GM23248 (cell line): ENCODE measurements around the gene LYRM4. TPM values are rescaled to one million over a fixed set of nuclear protein-coding genes. Genes with fewer than 3 reads are reported as not detected.

Experiments used
- DNase-seq: peaks from one replicate; pipeline ENCODE4 v3.0.0-alpha.2; 2015
- H2AFZ ChIP-seq: fragments of 200-600 bp; sonication (generic); 2 replicates; pipeline ENCODE4 v1.6.1; 2016; ENCODE audit warnings: antibody characterized with exemption
- H3F3A ChIP-seq: fragments of 200-600 bp; sonication (generic); 2 replicates; pipeline ENCODE4 v1.6.1; 2016; ENCODE audit warnings: mild to moderate bottlenecking, antibody characterized with exemption, mixed run types; ENCODE audit not compliant: insufficient read depth
- H3K27ac ChIP-seq: fragments of 200-600 bp; sonication (generic); 2 replicates; pipeline ENCODE4 v1.5.1; 2016; ENCODE audit warnings: mild to moderate bottlenecking
- H3K27me3 ChIP-seq: fragments of 200-600 bp; sonication (generic); replicated peaks from 2 replicates; pipeline ENCODE4 v1.6.1; 2016; ENCODE audit warnings: mild to moderate bottlenecking; ENCODE audit not compliant: insufficient read depth
- H3K36me3 ChIP-seq: fragments of 200-600 bp; sonication (generic); 2 replicates; pipeline ENCODE4 v1.6.1; 2016; ENCODE audit warnings: low read depth, mild to moderate bottlenecking
- H3K4me1 ChIP-seq: fragments of 200-600 bp; sonication (generic); 2 replicates; pipeline ENCODE4 v1.6.1; 2016; ENCODE audit warnings: mild to moderate bottlenecking; ENCODE audit not compliant: insufficient read depth
- H3K4me2 ChIP-seq: fragments of 200-600 bp; sonication (generic); one replicate; pipeline ENCODE4 v1.6.1; 2016; ENCODE audit warnings: mild to moderate bottlenecking; ENCODE audit not compliant: unreplicated experiment
- H3K4me3 ChIP-seq: fragments of 200-600 bp; sonication (generic); 2 replicates; pipeline ENCODE4 v1.5.1; 2016; ENCODE audit warnings: mild to moderate bottlenecking
- H3K79me2 ChIP-seq: fragments of 200-600 bp; sonication (generic); 2 replicates; pipeline ENCODE4 v1.6.1; 2016; ENCODE audit warnings: mild to moderate bottlenecking; ENCODE audit not compliant: insufficient read depth
- H3K9ac ChIP-seq: fragments of 200-600 bp; sonication (generic); 2 replicates; pipeline ENCODE4 v1.6.1; 2016; ENCODE audit warnings: mild to moderate bottlenecking
- H3K9me2 ChIP-seq: fragments of 200-600 bp; sonication (generic); 2 replicates; pipeline ENCODE4 v1.6.1; 2016; ENCODE audit warnings: mixed run types, mild to moderate bottlenecking, moderate library complexity; ENCODE audit not compliant: insufficient read depth
- H3K9me3 ChIP-seq: fragments of 200-600 bp; sonication (generic); one replicate; pipeline ENCODE4 v1.6.1; 2017; ENCODE audit warnings: low read depth
- H4K20me1 ChIP-seq: fragments of 200-600 bp; sonication (generic); 2 replicates; pipeline ENCODE4 v1.6.0; 2016; ENCODE audit not compliant: insufficient read depth
- EZH2 ChIP-seq: fragments of 200-600 bp; sonication (generic); IDR thresholded peaks from 2 replicates; pipeline ENCODE4 v1.6.1; 2018; ENCODE audit warnings: antibody characterized with exemption, mild to moderate bottlenecking; ENCODE audit not compliant: insufficient read depth, poor library complexity, severe bottlenecking
- EZH2phosphoT487 ChIP-seq: fragments of 200-600 bp; sonication (generic); IDR thresholded peaks from 2 replicates; pipeline ENCODE4 v1.6.1; 2018; ENCODE audit warnings: antibody characterized with exemption, moderate library complexity, mild to moderate bottlenecking, low read depth; ENCODE audit not compliant: insufficient read depth
- WGBS, 2 experiments: methylation state at CpG; one replicate each; pipeline ENCODE4 v1.1.6; 2015 to 2017; ENCODE audit warnings: low lambda C conversion rate in 2 of 2, low coverage in 1 of 2; ENCODE audit errors: missing lambda C conversion rate in 2 of 2; 5-methylcytosine and 5-hydroxymethylcytosine counted together
- in situ Hi-C: fragments of 300-500 bp; cut with MboI; formaldehyde crosslinking; loops from 2 replicates; pipeline ENCODE4 v1.15.0; 2020
- polyA plus RNA-seq: library from polyadenylated mRNA; unstranded; fragments of >200 nt; fragmentation: Nextera tagmentation; extraction: Ambion mirVana; gene quantifications from 2 replicates; pipeline ENCODE4 v1.2.1, GENCODE V29; 2016
- total RNA-seq: library from RNA; depleted of rRNA; stranded (reverse); fragments of >200 nt; shearing (Covaris generic); gene quantifications from 2 replicates; pipeline ENCODE4 v1.2.3, GENCODE V29; 2014

The LYRM4 gene
- total and polyA plus RNA-seq, 2 experiments from 2014 or later: 27.1 to 28.0 TPM

DNA sequence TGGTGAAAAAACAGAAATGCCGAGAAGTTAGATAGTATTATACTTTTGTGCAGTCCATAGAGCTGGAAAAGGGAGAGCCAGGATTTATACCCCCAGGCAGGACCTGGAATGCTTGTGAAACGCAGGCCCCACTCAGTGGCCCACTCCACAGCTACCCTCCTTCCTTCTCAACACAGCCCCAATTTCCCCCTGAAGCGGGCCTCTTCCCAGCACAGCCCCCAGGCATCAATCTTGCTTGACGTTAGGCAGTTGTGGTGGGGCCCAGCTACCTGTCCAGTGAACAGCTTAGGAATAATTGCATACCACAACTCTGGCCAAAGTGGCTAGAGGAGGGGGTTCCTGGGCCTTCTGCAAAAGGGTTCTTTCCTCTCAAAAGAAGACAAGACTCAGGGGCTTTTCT lies 114.4 kb downstream of the LYRM4 start:
- no peak overlapping the region for H3K4me2 ChIP-seq
- no peak for DNase-seq
- in situ Hi-C loops: no loop called here
- no peak overlapping the region for H3K4me3 ChIP-seq
- no peaks in the 10 kb centered on the region for H3K36me3 ChIP-seq
- 96 to 98% methylated on average over 4 of the region's 4 CpGs for WGBS, 2 experiments
- H4K20me1 ChIP-seq: no peaks in the 10 kb centered on the region
- peaks cover 8% of the 10 kb centered on the region for H3K4me1 ChIP-seq
- no peaks in the 10 kb centered on the region for H3K79me2 ChIP-seq
- no peak overlapping the region for H2AFZ ChIP-seq
- H3K9ac ChIP-seq: no peak overlapping the region
- H3F3A ChIP-seq: peaks cover 2% of the 10 kb centered on the region; the same call in 1 of the 2 replicates
- H3K9me2 ChIP-seq: no peaks in the 10 kb centered on the region
- H3K27ac ChIP-seq: no peak overlapping the region
- TF ChIP-seq EZH2: no peak
- TF ChIP-seq EZH2phosphoT487: no peak
- H3K9me3 ChIP-seq: no peaks in the 10 kb centered on the region
- no peaks in the 10 kb centered on the region for H3K27me3 ChIP-seq

DNA sequence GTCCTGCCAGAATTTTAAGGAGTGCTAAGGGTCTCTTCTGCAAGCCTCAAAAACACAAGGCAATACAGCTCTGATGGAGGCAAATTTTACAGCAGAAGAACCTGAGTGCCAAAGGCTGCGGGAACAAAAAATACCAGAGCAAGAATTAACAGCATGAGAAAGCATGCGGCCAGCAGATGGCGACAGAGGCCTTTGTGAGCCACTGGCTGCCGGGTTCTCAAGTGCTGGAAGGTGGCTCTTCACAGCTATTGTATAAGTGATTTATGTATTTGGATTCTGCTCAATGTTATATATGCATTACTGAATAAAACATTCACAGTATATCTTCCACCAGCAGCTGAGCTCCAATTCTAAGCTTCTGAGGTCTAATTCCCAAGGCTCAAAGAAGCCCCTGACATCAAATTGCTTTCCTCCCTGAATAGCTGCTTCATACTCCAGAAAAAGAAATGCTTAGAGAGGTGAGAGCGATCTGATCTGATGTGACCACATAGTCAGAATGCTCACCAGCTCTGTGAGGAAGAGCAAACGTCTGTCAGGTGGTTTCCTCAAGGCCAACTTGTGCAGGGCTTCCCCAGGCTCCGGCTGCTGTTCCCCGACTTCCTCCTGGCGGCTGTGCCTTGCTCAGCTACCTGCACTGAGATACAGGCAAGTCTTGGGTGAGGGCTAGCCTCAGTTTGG lies 117.0 kb downstream of the LYRM4 start:
- Histone ChIP-seq H3K27ac (no peak overlapping the region), H3K79me2 (no peaks in the 10 kb centered on the region), H3F3A (no peaks in the 10 kb centered on the region), H3K4me2 (no peak overlapping the region), H4K20me1 (no peaks in the 10 kb centered on the region), H3K4me3 (no peak overlapping the region), H3K9me3 (no peaks in the 10 kb centered on the region), H2AFZ (no peak overlapping the region), H3K27me3 (no peaks in the 10 kb centered on the region), H3K9me2 (no peaks in the 10 kb centered on the region), H3K4me1 (no peaks in the 10 kb centered on the region), H3K36me3 (no peaks in the 10 kb centered on the region), H3K9ac (no peak overlapping the region)
- TF ChIP-seq EZH2phosphoT487 (no peak), EZH2 (no peak)
- in situ Hi-C loops: no loop called here
- DNase-seq: peak; percentile 89
- 40 to 41% methylated on average over 9 of the region's 9 CpGs for WGBS, 2 experiments

DNA sequence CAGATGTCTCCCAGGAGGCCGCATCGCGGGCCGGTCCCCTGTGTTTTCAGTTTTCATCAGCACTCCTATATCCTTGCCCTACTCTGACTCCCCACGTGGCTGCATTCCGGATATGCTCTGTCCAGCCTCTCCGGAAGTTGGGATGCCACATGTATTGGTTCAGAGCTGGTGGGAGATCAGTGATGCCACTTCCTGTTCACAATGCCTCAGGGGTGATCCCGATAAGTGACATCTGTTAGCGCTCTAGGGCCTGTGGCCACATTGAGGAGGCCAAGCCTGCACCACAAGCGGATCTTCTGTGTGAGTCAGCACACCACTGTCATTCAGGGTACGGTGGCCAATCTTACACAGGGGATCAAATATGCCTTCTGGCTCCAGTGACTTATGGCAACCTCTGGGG lies 117.8 kb downstream of the LYRM4 start:
- H3K27ac ChIP-seq: no peak overlapping the region
- H3K9me3 ChIP-seq: no peaks in the 10 kb centered on the region
- H3F3A ChIP-seq: no peaks in the 10 kb centered on the region
- H3K4me3 ChIP-seq: no peak overlapping the region
- TF ChIP-seq EZH2phosphoT487: no peak
- no peak for TF ChIP-seq EZH2
- H3K27me3 ChIP-seq: no peaks in the 10 kb centered on the region
- in situ Hi-C loops: no loop called here
- H3K4me2 ChIP-seq: no peak overlapping the region
- H3K4me1 ChIP-seq: no peaks in the 10 kb centered on the region
- H4K20me1 ChIP-seq: no peaks in the 10 kb centered on the region
- no peak overlapping the region for H2AFZ ChIP-seq
- 96 to 98% methylated on average over 11 of the region's 11 CpGs for WGBS, 2 experiments
- H3K36me3 ChIP-seq: no peaks in the 10 kb centered on the region
- H3K9me2 ChIP-seq: no peaks in the 10 kb centered on the region
- no peaks in the 10 kb centered on the region for H3K79me2 ChIP-seq
- no peak overlapping the region for H3K9ac ChIP-seq
- DNase-seq: no peak

DNA sequence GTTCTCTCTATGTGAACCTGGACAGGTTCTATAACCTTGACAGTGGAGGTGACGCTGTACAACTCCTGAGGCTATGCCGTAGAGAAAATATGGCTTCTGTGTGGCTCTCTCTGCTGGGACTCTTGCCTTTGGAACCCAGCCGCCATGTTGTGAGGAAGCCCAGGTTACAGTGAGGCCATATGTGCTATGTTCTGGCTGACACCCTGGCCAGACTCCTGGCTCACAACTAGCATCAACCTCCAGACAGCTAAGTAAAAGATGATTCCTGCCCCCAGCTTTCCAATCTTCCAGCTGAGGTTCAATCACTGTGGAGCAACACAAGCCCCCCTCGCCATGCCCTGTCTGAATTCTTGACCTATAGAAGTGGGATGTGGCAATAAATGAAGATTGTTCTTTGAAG lies 118.6 kb downstream of the LYRM4 start:
- no peaks in the 10 kb centered on the region for H4K20me1 ChIP-seq
- WGBS, 2 experiments: 92 to 100% methylated on average over 4 of the region's 4 CpGs
- H3K4me2 ChIP-seq: no peak overlapping the region
- H3K9ac ChIP-seq: no peak overlapping the region
- in situ Hi-C loops: no loop called here
- no peaks in the 10 kb centered on the region for H3F3A ChIP-seq
- no peak overlapping the region for H2AFZ ChIP-seq
- H3K9me2 ChIP-seq: no peaks in the 10 kb centered on the region
- H3K27ac ChIP-seq: no peak overlapping the region
- no peaks in the 10 kb centered on the region for H3K4me1 ChIP-seq
- TF ChIP-seq EZH2 (no peak), EZH2phosphoT487 (no peak)
- no peak overlapping the region for H3K4me3 ChIP-seq
- H3K79me2 ChIP-seq: no peaks in the 10 kb centered on the region
- no peaks in the 10 kb centered on the region for H3K36me3 ChIP-seq
- H3K27me3 ChIP-seq: no peaks in the 10 kb centered on the region
- DNase-seq: no peak
- no peaks in the 10 kb centered on the region for H3K9me3 ChIP-seq

DNA sequence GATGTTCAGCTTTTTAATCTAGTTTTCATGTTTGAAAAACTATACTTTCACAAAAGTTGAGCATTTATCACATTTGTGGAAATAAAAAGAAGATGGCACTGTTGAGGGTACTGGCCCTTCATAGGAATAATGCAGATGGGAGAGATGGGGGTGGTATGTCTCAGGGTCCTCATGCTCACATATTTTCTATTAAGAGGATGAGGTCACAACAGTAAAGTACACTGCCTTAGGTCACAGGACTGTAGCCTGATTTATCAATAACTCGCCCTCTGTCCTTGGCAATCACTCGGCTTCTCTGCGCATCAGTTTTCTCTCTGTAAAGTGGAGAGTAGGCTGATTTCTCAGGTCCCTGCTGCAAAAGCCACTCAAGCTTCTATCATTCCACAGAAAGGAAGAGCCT lies 119.7 kb downstream of the LYRM4 start:
- Histone ChIP-seq H3K9me2 (no peaks in the 10 kb centered on the region), H3K4me1 (no peaks in the 10 kb centered on the region), H4K20me1 (no peaks in the 10 kb centered on the region), H3K27ac (no peak overlapping the region), H3K36me3 (no peaks in the 10 kb centered on the region), H3K4me2 (no peak overlapping the region), H3F3A (no peaks in the 10 kb centered on the region), H3K4me3 (no peak overlapping the region), H3K79me2 (no peaks in the 10 kb centered on the region), H3K27me3 (no peaks in the 10 kb centered on the region), H3K9me3 (no peaks in the 10 kb centered on the region), H3K9ac (no peak overlapping the region), H2AFZ (no peak overlapping the region)
- in situ Hi-C loops: no loop called here
- WGBS, 2 experiments: 86 to 88% methylated on average over 3 of the region's 3 CpGs
- DNase-seq: peak; percentile 20
- TF ChIP-seq EZH2: no peak
- no peak for TF ChIP-seq EZH2phosphoT487
